GM21447 (cell line): ENCODE measurements around the gene EMC8.
"Not testable (repeated sequence)": the region's sequence is repeated elsewhere in the genome, so short reads cannot be mapped to it uniquely, and the experiment has no call there.

ENCODE experiments used
- ATAC-seq: cut with Tn5 transposase; IDR thresholded peaks from one replicate; pipeline ENCODE4 v1.9.1; 2021; ENCODE audit not compliant: unreplicated experiment

Gene EMC8

GRCh38 chr16:85812811-85813700 is 13.7 kb upstream of the EMC8 start:
- no peak for ATAC-seq

- ATAC-seq: no peak
Measured at GRCh38 chr16:85812031-85812807, 12.9 kb upstream of the EMC8 start.

- no peak for ATAC-seq
Measured at GRCh38 chr16:85810742-85811115, 11.4 kb upstream of the EMC8 start.

GRCh38 chr16:85810097-85810741 is 10.9 kb upstream of the EMC8 start:
- ATAC-seq: no peak

GRCh38 chr16:85809645-85810044 is 10.3 kb upstream of the EMC8 start:
- no peak for ATAC-seq

GRCh38 chr16:85808926-85809325 is 9.6 kb upstream of the EMC8 start:
- no peak for ATAC-seq

GRCh38 chr16:85808104-85808503 is 8.8 kb upstream of the EMC8 start:
- ATAC-seq: not testable (repeated sequence)

- ATAC-seq: not testable (repeated sequence)
Measured at GRCh38 chr16:85807340-85807739, 8.0 kb upstream of the EMC8 start.

GRCh38 chr16:85806539-85806938 is 7.2 kb upstream of the EMC8 start:
- ATAC-seq: no peak

- no peak for ATAC-seq
Measured at GRCh38 chr16:85805442-85806045, 6.2 kb upstream of the EMC8 start.

GRCh38 chr16:85803570-85803969 is 4.2 kb upstream of the EMC8 start:
- ATAC-seq: no peak

GRCh38 chr16:85800321-85800669 is 951 bp upstream of the EMC8 start:
- ATAC-seq: peak; percentile 11

GRCh38 chr16:85798901-85799496 is 345 bp downstream of the EMC8 start:
- ATAC-seq: peak; percentile 5

GRCh38 chr16:85798283-85798776 is 1.0 kb downstream of the EMC8 start:
- ATAC-seq: no peak

GRCh38 chr16:85796599-85796998 is 2.7 kb downstream of the EMC8 start:
- ATAC-seq: no peak

- ATAC-seq: no peak
Measured at GRCh38 chr16:85796152-85796551, 3.2 kb downstream of the EMC8 start.

GRCh38 chr16:85794696-85795095 is 4.6 kb downstream of the EMC8 start:
- no peak for ATAC-seq

- no peak for ATAC-seq
Measured at GRCh38 chr16:85793662-85794298, 5.6 kb downstream of the EMC8 start.

GRCh38 chr16:85789773-85790172 is 9.6 kb downstream of the EMC8 start:
- no peak for ATAC-seq

GRCh38 chr16:85788819-85789218 is 10.5 kb downstream of the EMC8 start:
- no peak for ATAC-seq
